ENCODE results near the gene TEX14. TPM values are rescaled to one million over a fixed set of nuclear protein-coding genes. Genes with fewer than 3 reads are reported as not detected.

The TEX14 gene
- polyA plus RNA-seq, 2 of the 4 experiments (the other 2 are of a cell fraction) = 0.04 to 0.12 TPM

DNA sequence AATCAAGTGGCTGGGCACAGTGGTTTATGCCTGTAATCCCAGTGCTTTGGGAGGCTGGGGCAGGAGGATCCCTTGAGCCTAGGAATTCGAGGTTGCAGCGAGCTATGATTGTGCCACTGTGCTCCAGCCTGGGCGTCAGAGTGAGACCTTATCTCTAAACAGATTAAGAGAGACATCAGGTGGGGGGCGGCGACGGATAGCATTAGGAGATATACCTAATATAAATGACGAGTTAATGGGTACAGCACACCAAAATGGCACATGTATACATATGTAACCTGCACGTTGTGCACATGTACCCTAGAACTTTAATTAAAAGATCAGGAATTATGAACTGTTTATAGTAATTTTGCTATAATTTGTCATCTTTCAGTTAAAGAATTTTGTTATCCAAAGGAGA, 10.9 kb upstream of the TEX14 start:
- H3K4me3 ChIP-seq = no peak overlapping the region
- POLR2A ChIA-PET = interaction anchor here (2.1 kb wide), 1 partner anchor 71 kb away, joined by 6 read pairs; no protein-coding TSS in a partner anchor
- H3K9me3 ChIP-seq = no peaks in the 10 kb centered on the region
- no peak overlapping the region for H3K4me2 ChIP-seq
- 91% methylated on average over 8 of the region's 8 CpGs for WGBS (ENCODE audit: missing lambda C conversion rate)
- H3K27ac ChIP-seq = no peak overlapping the region
- H3K4me1 ChIP-seq = no peaks in the 10 kb centered on the region
- ATAC-seq (no peak), FAIRE-seq (no peak), DNase-seq (ENCODE audit: low read depth in 1 of 2, low spot score in 1 of 2) (no peak)
- TF ChIP-seq, protein P1, sequence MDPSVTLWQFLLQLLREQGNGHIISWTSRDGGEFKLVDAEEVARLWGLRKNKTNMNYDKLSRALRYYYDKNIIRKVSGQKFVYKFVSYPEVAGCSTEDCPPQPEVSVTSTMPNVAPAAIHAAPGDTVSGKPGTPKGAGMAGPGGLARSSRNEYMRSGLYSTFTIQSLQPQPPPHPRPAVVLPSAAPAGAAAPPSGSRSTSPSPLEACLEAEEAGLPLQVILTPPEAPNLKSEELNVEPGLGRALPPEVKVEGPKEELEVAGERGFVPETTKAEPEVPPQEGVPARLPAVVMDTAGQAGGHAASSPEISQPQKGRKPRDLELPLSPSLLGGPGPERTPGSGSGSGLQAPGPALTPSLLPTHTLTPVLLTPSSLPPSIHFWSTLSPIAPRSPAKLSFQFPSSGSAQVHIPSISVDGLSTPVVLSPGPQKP (IDR thresholded peaks at IDR 0.05; ENCODE audit: low read depth, low read length) = no peak
- no peak for TF ChIP-seq MYC (IDR thresholded peaks at IDR 0.05; ENCODE audit: borderline replicate concordance, low read length)
- TF ChIP-seq SREBF2 (IDR thresholded peaks at IDR 0.05) = no peak
- no peak for TF ChIP-seq CBX2 (IDR thresholded peaks at IDR 0.05; ENCODE audit: borderline replicate concordance, low read depth)
- TF ChIP-seq, protein P2, sequence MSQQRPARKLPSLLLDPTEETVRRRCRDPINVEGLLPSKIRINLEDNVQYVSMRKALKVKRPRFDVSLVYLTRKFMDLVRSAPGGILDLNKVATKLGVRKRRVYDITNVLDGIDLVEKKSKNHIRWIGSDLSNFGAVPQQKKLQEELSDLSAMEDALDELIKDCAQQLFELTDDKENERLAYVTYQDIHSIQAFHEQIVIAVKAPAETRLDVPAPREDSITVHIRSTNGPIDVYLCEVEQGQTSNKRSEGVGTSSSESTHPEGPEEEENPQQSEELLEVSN (IDR thresholded peaks at IDR 0.05; ENCODE audit: borderline replicate concordance, low read depth) = no peak
- TF ChIP-seq RARB (CRISPR knock-in tag; IDR thresholded peaks at IDR 0.05) = no peak
- no peak for TF ChIP-seq KDM1A (IDR thresholded peaks at IDR 0.05; ENCODE audit: low read depth)
- no peak for TF ChIP-seq FOSB (CRISPR knock-in tag; IDR thresholded peaks at IDR 0.05)
- TF ChIP-seq HOXB13 (CRISPR knock-in tag; IDR thresholded peaks at IDR 0.05; ENCODE audit: low read depth) = no peak
- CTCF ChIA-PET = interaction anchor here (0.7 to 4.9 kb wide), 4 partner anchors 8 to 362 kb away, joined by 3 to 26 read pairs (median 14); no protein-coding TSS in a partner anchor

DNA sequence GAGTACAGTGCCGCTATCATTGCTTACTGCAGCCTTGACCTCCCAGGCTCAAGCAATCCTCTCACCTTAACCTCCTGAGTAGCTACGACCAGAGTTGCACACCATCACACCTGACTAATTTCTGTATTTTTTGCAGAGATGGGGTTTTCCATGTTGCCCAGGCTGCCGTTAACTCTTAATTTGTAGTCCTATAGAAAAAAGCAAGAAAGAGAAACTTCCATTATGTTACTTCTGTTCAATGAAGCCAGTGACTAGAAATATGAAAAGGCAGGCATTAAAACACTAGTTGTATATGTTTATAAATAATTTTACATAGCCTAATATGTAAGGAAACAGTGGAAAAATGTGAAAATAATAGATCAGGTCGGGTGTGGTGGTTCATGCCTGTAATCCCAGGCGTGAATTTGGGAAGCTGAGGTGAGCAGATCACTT, 10.2 kb upstream of the TEX14 start:
- no peak overlapping the region for H3K4me3 ChIP-seq
- FAIRE-seq = no peak
- H3K9me3 ChIP-seq = no peaks in the 10 kb centered on the region
- TF ChIP-seq, protein P3, sequence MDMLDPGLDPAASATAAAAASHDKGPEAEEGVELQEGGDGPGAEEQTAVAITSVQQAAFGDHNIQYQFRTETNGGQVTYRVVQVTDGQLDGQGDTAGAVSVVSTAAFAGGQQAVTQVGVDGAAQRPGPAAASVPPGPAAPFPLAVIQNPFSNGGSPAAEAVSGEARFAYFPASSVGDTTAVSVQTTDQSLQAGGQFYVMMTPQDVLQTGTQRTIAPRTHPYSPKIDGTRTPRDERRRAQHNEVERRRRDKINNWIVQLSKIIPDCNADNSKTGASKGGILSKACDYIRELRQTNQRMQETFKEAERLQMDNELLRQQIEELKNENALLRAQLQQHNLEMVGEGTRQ (IDR thresholded peaks at IDR 0.05) = no peak
- TF ChIP-seq JUNB (IDR thresholded peaks at IDR 0.05) (no peak), POLR2AphosphoS2 (conservative IDR thresholded peaks at IDR 0.05; ENCODE audit: low read length) (no peak)
- 80% methylated on average over 5 of the region's 5 CpGs for WGBS (ENCODE audit: missing lambda C conversion rate)
- H3K4me1 ChIP-seq = no peaks in the 10 kb centered on the region
- no peak for ATAC-seq
- H3K27ac ChIP-seq = no peak overlapping the region
- CTCF ChIA-PET = interaction anchor here (0.6 to 4.9 kb wide), 3 partner anchors 8 to 441 kb away, joined by 3 to 26 read pairs (median 24); no protein-coding TSS in a partner anchor
- DNase-seq (ENCODE audit: low read depth in 1 of 2, low spot score in 1 of 2) = no peak
- no peak overlapping the region for H3K4me2 ChIP-seq
- POLR2A ChIA-PET = interaction anchor here (2.1 kb wide), 1 partner anchor 70 kb away, joined by 6 read pairs; no protein-coding TSS in a partner anchor

DNA sequence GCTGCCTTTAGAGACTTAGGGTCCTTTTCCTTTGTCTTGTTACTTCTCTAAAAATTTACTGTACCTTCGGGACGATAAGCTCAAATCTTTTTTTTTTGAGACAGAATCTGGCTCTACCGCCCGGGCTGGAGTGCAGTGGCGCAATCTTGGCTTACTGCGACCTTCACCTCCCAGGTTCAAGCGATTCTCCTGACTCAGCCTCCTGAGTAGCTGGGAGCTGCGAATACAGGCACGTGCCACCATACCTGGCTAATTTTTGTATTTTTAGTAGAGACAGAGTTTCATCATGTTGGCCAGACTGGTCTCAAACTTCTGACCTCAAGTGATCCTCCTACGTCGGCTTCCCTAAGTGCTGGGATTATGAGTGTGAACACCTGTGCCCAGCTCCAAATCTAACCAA, 7.9 kb upstream of the TEX14 start:
- FAIRE-seq (no peak), ATAC-seq (no peak), DNase-seq (ENCODE audit: low read depth in 1 of 2, low spot score in 1 of 2) (no peak)
- Histone ChIP-seq H3K4me2 (no peak overlapping the region), H3K4me1 (no peaks in the 10 kb centered on the region), H3K9me3 (no peaks in the 10 kb centered on the region), H3K27ac (no peak overlapping the region), H3K4me3 (no peak overlapping the region)
- WGBS (ENCODE audit: missing lambda C conversion rate) = 89% methylated on average over 11 of the region's 11 CpGs
- no peak for TF ChIP-seq FOSB (CRISPR knock-in tag; IDR thresholded peaks at IDR 0.05)
- no peak for TF ChIP-seq ZSCAN20 (CRISPR knock-in tag; IDR thresholded peaks at IDR 0.05)
- TF ChIP-seq RCOR1 (IDR thresholded peaks at IDR 0.05; ENCODE audit: low read depth, low read length) = no peak
- TF ChIP-seq, protein P4, sequence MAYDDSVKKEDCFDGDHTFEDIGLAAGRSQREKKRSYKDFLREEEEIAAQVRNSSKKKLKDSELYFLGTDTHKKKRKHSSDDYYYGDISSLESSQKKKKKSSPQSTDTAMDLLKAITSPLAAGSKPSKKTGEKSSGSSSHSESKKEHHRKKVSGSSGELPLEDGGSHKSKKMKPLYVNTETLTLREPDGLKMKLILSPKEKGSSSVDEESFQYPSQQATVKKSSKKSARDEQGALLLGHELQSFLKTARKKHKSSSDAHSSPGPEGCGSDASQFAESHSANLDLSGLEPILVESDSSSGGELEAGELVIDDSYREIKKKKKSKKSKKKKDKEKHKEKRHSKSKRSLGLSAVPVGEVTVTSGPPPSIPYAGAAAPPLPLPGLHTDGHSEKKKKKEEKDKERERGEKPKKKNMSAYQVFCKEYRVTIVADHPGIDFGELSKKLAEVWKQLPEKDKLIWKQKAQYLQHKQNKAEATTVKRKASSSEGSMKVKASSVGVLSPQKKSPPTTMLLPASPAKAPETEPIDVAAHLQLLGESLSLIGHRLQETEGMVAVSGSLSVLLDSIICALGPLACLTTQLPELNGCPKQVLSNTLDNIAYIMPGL (CRISPR knock-in tag; IDR thresholded peaks at IDR 0.05; ENCODE audit: borderline replicate concordance) = no peak
- TF ChIP-seq RNF2 (IDR thresholded peaks at IDR 0.05; ENCODE audit: borderline replicate concordance, low read depth) = no peak
- TF ChIP-seq, protein P5, sequence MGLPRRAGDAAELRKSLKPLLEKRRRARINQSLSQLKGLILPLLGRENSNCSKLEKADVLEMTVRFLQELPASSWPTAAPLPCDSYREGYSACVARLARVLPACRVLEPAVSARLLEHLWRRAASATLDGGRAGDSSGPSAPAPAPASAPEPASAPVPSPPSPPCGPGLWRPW (IDR thresholded peaks at IDR 0.05) = no peak
- no peak for TF ChIP-seq RFX5 (IDR thresholded peaks at IDR 0.05)
- ChIA-PET POLR2A (no interaction called here), CTCF (interaction anchor here (0.6 to 4.9 kb wide), 8 partner anchors 11 to 417 kb away, joined by 3 to 26 read pairs (median 4); no protein-coding TSS in a partner anchor)
